Stimulated activated CD4-positive, alpha-beta T cell treated with anti-CD3 and anti-CD28 coated beads, Interleukin-4, amount 100 ng/mL, for 24 hours (primary cell): Measurements from ENCODE around the gene ITPRIPL2.
A peak's percentile ranks its signal among the peaks of the same experiment; 100 is the strongest.

ENCODE experiments used
- DNase-seq: peaks from one replicate; pipeline ENCODE4 v3.0.0-alpha.2; 2020

ITPRIPL2 gene

GRCh38 chr16:19093631-19094541, 19.9 kb upstream of the ITPRIPL2 start:
- DNase-seq = no peak

- no peak for DNase-seq
These were observed 19.0 kb upstream of the ITPRIPL2 start for GRCh38 chr16:19094542-19095365.

- no peak for DNase-seq
These were observed 18.1 kb upstream of the ITPRIPL2 start for GRCh38 chr16:19095654-19096053.

- DNase-seq = no peak
These were observed 15.6 kb upstream of the ITPRIPL2 start for GRCh38 chr16:19098173-19098572.

- no peak for DNase-seq
These were observed 11.4 kb upstream of the ITPRIPL2 start for GRCh38 chr16:19102187-19102872.

- DNase-seq = no peak
These were observed 9.2 kb upstream of the ITPRIPL2 start for GRCh38 chr16:19104607-19105006.

- no peak for DNase-seq
These were observed 8.6 kb upstream of the ITPRIPL2 start for GRCh38 chr16:19105131-19105530.

- DNase-seq = no peak
These were observed 7.7 kb upstream of the ITPRIPL2 start for GRCh38 chr16:19105891-19106624.

- DNase-seq = no peak
These were observed 7.1 kb upstream of the ITPRIPL2 start for GRCh38 chr16:19106625-19107020.

- no peak for DNase-seq
These were observed 5.1 kb upstream of the ITPRIPL2 start for GRCh38 chr16:19108409-19109287.

GRCh38 chr16:19109288-19109664, 4.5 kb upstream of the ITPRIPL2 start:
- DNase-seq = no peak

- no peak for DNase-seq
These were observed 3.0 kb upstream of the ITPRIPL2 start for GRCh38 chr16:19110537-19111360.

GRCh38 chr16:19112099-19112407, 1.7 kb upstream of the ITPRIPL2 start:
- DNase-seq = no peak

GRCh38 chr16:19114359-19115147, 789 bp downstream of the ITPRIPL2 start:
- no peak for DNase-seq

- no peak for DNase-seq
These were observed 1.6 kb downstream of the ITPRIPL2 start for GRCh38 chr16:19115148-19116021.

GRCh38 chr16:19116711-19117449, 3.1 kb downstream of the ITPRIPL2 start:
- no peak for DNase-seq

- DNase-seq = peak; percentile 63
These were observed 5.2 kb downstream of the ITPRIPL2 start for GRCh38 chr16:19118938-19119431.

GRCh38 chr16:19119564-19119963, 5.8 kb downstream of the ITPRIPL2 start:
- DNase-seq = no peak
